Upper lobe of left lung (tissue), 6 donors: ENCODE results near the gene STK16. TPM values are rescaled to one million over a fixed set of nuclear protein-coding genes. Genes with fewer than 3 reads are reported as not detected.

Experiments used
- ATAC-seq, 2 donors: fragments of 200-7000 bp; cut with Tn5 transposase; one replicate each; pipeline ENCODE4 v1.9.1; 2022; ENCODE audit warnings: mild to moderate bottlenecking in 2 of 2, moderate library complexity in 2 of 2; ENCODE audit not compliant: low FRiP score in 2 of 2
- DNase-seq, 2 donors: peaks; one replicate each; pipeline ENCODE4 v3.0.0-alpha.2; 2019 to 2020
- H3K27ac ChIP-seq, 4 donors: fragments of 200-600 bp; sonication (generic); one replicate each; pipeline ENCODE4 v1.5.1; 2016 to 2019
- H3K27me3 ChIP-seq, 4 donors: fragments of 200-600 bp; sonication (generic); one replicate each; pipeline ENCODE4 v1.5.1; 2017 to 2019
- H3K36me3 ChIP-seq, 4 donors: fragments of 200-600 bp; sonication (generic); one replicate each; pipeline ENCODE4 v1.5.1; 2016 to 2019
- H3K4me1 ChIP-seq, 4 donors: fragments of 200-600 bp; sonication (generic); one replicate each; pipeline ENCODE4 v1.5.1; 2018 to 2019
- H3K4me3 ChIP-seq, 4 donors: fragments of 200-600 bp; sonication (generic); one replicate each; pipeline ENCODE4 v1.5.1; 2017 to 2019; ENCODE audit warnings: mild to moderate bottlenecking in 2 of 4, moderate library complexity in 1 of 4
- H3K9me3 ChIP-seq, 4 donors: fragments of 200-600 bp; sonication (generic); one replicate each; pipeline ENCODE4 v1.5.1; 2018 to 2019
- CTCF ChIP-seq, 6 experiments: fragments of 450-650 bp in 4 of 6; fragments of 200-600 bp in 2 of 6; sonication (generic) in 2 of 6; IDR thresholded peaks; one replicate each; pipeline ENCODE4 v1.5.1; 2016 to 2019; ENCODE audit warnings: antibody characterized with exemption in 6 of 6
- EP300 ChIP-seq, 4 donors: sonication (generic); formaldehyde crosslinking; IDR thresholded peaks; one replicate each; pipeline ENCODE4 v1.5.1; 2017; ENCODE audit warnings: antibody characterized with exemption in 4 of 4, control low read depth in 2 of 4
- POLR2A ChIP-seq, 4 donors: fragments of 450-650 bp; IDR thresholded peaks; one replicate each; pipeline ENCODE4 v1.5.1; 2016 to 2017; ENCODE audit warnings: antibody characterized with exemption in 4 of 4, mild to moderate bottlenecking in 2 of 4
- POLR2AphosphoS5 ChIP-seq, 2 donors: sonication (generic); formaldehyde crosslinking; IDR thresholded peaks; one replicate each; pipeline ENCODE4 v1.5.1; 2017; ENCODE audit warnings: antibody characterized with exemption in 2 of 2
- WGBS, 2 donors: methylation state at CpG; one replicate each; pipeline ENCODE4 v1.1.5; 2017 to 2018; 5-methylcytosine and 5-hydroxymethylcytosine counted together
- total RNA-seq, 6 donors: library from RNA; depleted of rRNA in 4 of 6; stranded (reverse); fragments of >200 nt in 4 of 6; gene quantifications; one replicate each; pipeline versions ENCODE4 v1.1.0 to v1.2.1, GENCODE V29; 2016 to 2021
- donor health status: DM: no; HTN: no; CAD: no; lungs with moderate emphysema.
- donor health status: DM: no; HTN: yes; CAD: no; lungs with severe emphysema.

The STK16 gene
- total RNA-seq, 6 donors from 2014 or later = 12.6 to 28.3 (median 15.7) TPM

GRCh38 chr2:219247678-219248642, 2.7 kb downstream of the STK16 start:
- peak overlapping the region; percentile 77 to 96 (median 96) for H3K27ac ChIP-seq
- no peaks in the 10 kb centered on the region for H3K9me3 ChIP-seq
- peak in 1 of 2 donors; percentile 58 for DNase-seq
- H3K27me3 ChIP-seq = no peaks in the 10 kb centered on the region
- ATAC-seq = no peak
- H3K4me3 ChIP-seq = peak overlapping the region in 2 of 4 donors; percentile 9 to 18
- peaks cover 61 to 86% (median 69%) of the 10 kb centered on the region in 4 donors for H3K4me1 ChIP-seq
- H3K36me3 ChIP-seq = peaks cover 2 to 37% (median 11%) of the 10 kb centered on the region in 4 donors
- 79 to 87% methylated on average over 16 to 17 of the region's 17 CpGs for WGBS, 2 donors
- TF ChIP-seq CTCF (IDR thresholded peaks at IDR 0.05) (no peak), EP300 (IDR thresholded peaks at IDR 0.05) (no peak), POLR2AphosphoS5 (IDR thresholded peaks at IDR 0.05) (peak; percentile 70 to 74), POLR2A (IDR thresholded peaks at IDR 0.05) (no peak)

DNA sequence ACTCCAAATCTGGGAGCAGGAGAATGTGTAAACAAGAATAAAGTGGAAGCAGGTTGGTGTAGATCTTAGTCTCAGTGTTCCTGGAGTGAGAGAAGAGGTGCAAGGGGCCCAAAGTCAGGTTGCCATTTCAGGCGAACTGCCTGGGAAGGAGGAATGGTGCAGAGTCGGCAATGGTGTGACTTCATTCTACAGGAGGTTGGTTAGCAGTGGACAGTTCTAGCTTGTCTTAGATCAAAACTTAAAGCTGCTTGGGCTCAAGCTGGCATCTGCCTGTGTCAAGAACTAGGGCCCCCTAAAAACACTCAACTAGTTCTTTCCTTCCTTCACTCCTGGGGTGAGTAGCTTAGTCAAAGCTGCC, 3.5 kb downstream of the STK16 start:
- 66 to 74% methylated on average over 2 of the region's 2 CpGs for WGBS, 2 donors
- peak overlapping the region; percentile 77 to 96 (median 96) for H3K27ac ChIP-seq
- H3K4me1 ChIP-seq = peaks cover 70 to 95% (median 77%) of the 10 kb centered on the region in 4 donors
- no peaks in the 10 kb centered on the region for H3K27me3 ChIP-seq
- TF ChIP-seq POLR2A (IDR thresholded peaks at IDR 0.05) = no peak
- TF ChIP-seq CTCF (IDR thresholded peaks at IDR 0.05) = no peak
- TF ChIP-seq EP300 (IDR thresholded peaks at IDR 0.05) = no peak
- no peak for TF ChIP-seq POLR2AphosphoS5 (IDR thresholded peaks at IDR 0.05)
- H3K36me3 ChIP-seq = peaks cover 2 to 37% (median 11%) of the 10 kb centered on the region in 4 donors
- DNase-seq (no peak), ATAC-seq (no peak)
- no peaks in the 10 kb centered on the region for H3K9me3 ChIP-seq
- peak overlapping the region in 3 of 4 donors; percentile 12 to 31 (median 18) for H3K4me3 ChIP-seq

GRCh38 chr2:219249203-219249980, 4.1 kb downstream of the STK16 start:
- TF ChIP-seq EP300 (IDR thresholded peaks at IDR 0.05) (no peak), POLR2AphosphoS5 (IDR thresholded peaks at IDR 0.05) (peak; percentile 71 to 82), CTCF (IDR thresholded peaks at IDR 0.05) (peak in 1 of 6 experiments; percentile 5), POLR2A (IDR thresholded peaks at IDR 0.05) (peak in 2 of 4 donors; percentile 48 to 67)
- peak overlapping the region in 3 of 4 donors; percentile 12 to 31 (median 18) for H3K4me3 ChIP-seq
- WGBS, 2 donors = 12% methylated on average over 7 of the region's 7 CpGs; no CpG with 5 or more reads in 1 of the 2 donors
- H3K27ac ChIP-seq = peak overlapping the region; percentile 77 to 96 (median 96)
- no peaks in the 10 kb centered on the region for H3K9me3 ChIP-seq
- H3K4me1 ChIP-seq = peaks cover 74 to 94% (median 81%) of the 10 kb centered on the region in 4 donors
- peaks cover 2 to 37% (median 11%) of the 10 kb centered on the region in 4 donors for H3K36me3 ChIP-seq
- peak; percentile 7 to 74 for ATAC-seq
- H3K27me3 ChIP-seq = no peaks in the 10 kb centered on the region
- DNase-seq = peak in 1 of 2 donors; percentile 93

- whole genome bisulfite sequencing, 2 donors = 61 to 67% methylated on average over 12 to 22 of the region's 22 CpGs
- peak overlapping the region; percentile 77 to 96 (median 96) for H3K27ac ChIP-seq
- DNase-seq = peak in 1 of 2 donors; percentile 78
- H3K36me3 ChIP-seq = peaks cover 2 to 37% (median 11%) of the 10 kb centered on the region in 4 donors
- ATAC-seq = no peak
- H3K4me1 ChIP-seq = peaks cover 74 to 95% (median 82%) of the 10 kb centered on the region in 4 donors
- TF ChIP-seq POLR2AphosphoS5 (IDR thresholded peaks at IDR 0.05) (no peak), EP300 (IDR thresholded peaks at IDR 0.05) (no peak), POLR2A (IDR thresholded peaks at IDR 0.05) (no peak), CTCF (IDR thresholded peaks at IDR 0.05) (no peak)
- peak overlapping the region in 3 of 4 donors; percentile 12 to 31 (median 18) for H3K4me3 ChIP-seq
- no peaks in the 10 kb centered on the region for H3K9me3 ChIP-seq
- no peaks in the 10 kb centered on the region for H3K27me3 ChIP-seq
Observed at GRCh38 chr2:219250049-219250781, 4.9 kb downstream of the STK16 start.
